ENCODE measurements around the gene LENG1.
"Not testable (repeated sequence)": the region's sequence is repeated elsewhere in the genome, so short reads cannot be mapped to it uniquely, and the experiment has no call there.

LENG1 gene

GRCh38 chr19:54159352-54160181 is at the start of gene LENG1:
Gene LENG1 (minus strand): TSS chr19:54159721. CDS start chr19:54159695, 26 bp downstream.
- H3K4me3 ChIP-seq: peak within 1 kb of the TSS; percentile 56 to 77 (median 70)
- H3K27ac ChIP-seq: peak within 1 kb of the TSS; percentile 76 to 99 (median 96)

DNA sequence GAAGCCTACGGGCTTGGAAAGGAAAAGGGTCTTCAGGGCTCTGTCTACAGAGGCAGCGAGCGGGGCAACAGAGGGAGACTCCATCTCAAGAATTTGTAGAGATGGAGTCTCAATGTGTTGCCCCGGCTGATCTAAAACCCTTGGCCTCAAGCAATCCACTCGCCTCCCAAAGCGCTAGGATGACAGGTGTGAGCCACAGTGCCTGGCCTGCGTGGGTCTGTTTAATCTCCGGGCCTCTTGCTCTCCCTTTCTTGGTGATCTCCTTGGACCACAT is 49.2 kb upstream of the LENG1 start:
- H3K27ac ChIP-seq: peak overlapping the region in 19 of 21 experiments; percentile 13 to 88 (median 62)
- no peak overlapping the region for H3K4me3 ChIP-seq

- peak overlapping the region; percentile 13 to 88 (median 63) for H3K27ac ChIP-seq
- H3K4me3 ChIP-seq: no peak overlapping the region
Observed at GRCh38 chr19:54207983-54208783, 48.7 kb upstream of the LENG1 start.

GRCh38 chr19:54207676-54207982 is 48.1 kb upstream of the LENG1 start:
- H3K4me3 ChIP-seq: no peak overlapping the region
- H3K27ac ChIP-seq: peak overlapping the region in 20 of 21 experiments; percentile 12 to 87 (median 62)

DNA sequence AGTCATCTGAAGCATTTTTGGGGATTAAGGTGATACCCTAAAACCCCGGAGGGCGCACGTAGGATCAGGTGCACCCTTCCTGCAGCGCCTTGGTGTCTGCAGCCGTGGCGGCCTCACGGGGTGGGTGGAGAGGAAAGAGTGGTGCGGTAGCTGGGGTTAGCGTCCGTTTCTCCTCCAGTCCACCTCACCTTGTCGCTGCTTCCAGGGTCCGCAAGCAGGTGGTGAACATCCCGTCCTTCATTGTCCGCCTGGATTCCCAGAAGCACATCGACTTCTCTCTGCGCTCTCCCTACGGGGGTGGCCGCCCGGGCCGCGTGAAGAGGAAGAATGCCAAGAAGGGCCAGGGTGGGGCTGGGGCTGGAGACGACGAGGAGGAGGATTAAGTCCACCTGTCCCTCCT is 47.7 kb upstream of the LENG1 start:
- Histone ChIP-seq H3K27ac (peak overlapping the region in 20 of 21 experiments; percentile 12 to 87 (median 62)), H3K4me3 (peak overlapping the region in 1 of 7 experiments; percentile 11)

DNA sequence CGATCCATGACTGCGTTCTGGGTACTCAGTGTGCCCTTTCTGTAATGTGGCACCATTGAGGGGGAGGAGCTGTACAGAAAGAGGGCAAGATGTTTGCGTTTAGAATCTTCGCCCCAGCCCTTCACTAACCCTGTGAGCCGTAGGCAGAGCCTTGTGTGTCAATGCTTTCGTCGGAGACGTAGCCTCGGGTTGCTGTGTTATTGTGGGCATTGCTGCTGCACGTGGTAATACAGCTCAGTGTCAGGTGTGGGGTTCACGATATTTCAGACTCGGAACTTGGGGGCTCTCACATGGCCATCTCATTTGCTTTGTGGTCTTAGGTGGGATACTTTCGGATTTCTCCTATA is 47.3 kb upstream of the LENG1 start:
- H3K27ac ChIP-seq: peak overlapping the region in 18 of 21 experiments; percentile 12 to 87 (median 61)
- H3K4me3 ChIP-seq: peak overlapping the region in 1 of 7 experiments; percentile 11

- Histone ChIP-seq H3K4me3 (peak overlapping the region in 1 of 7 experiments; percentile 11), H3K27ac (peak overlapping the region in 13 of 21 experiments; percentile 12 to 87 (median 70))
Observed at GRCh38 chr19:54206030-54206830, 46.7 kb upstream of the LENG1 start.

GRCh38 chr19:54204767-54205468 is 45.4 kb upstream of the LENG1 start:
- peak overlapping the region in 1 of 7 experiments; percentile 2 for H3K4me3 ChIP-seq
- H3K27ac ChIP-seq: peak overlapping the region in 1 of 21 experiments; percentile 46

GRCh38 chr19:54203151-54203611 is 43.7 kb upstream of the LENG1 start:
- peak overlapping the region in 2 of 21 experiments; percentile 14 to 18 for H3K27ac ChIP-seq
- H3K4me3 ChIP-seq: peak overlapping the region in 1 of 7 experiments; percentile 49

GRCh38 chr19:54201980-54202379 is 42.5 kb upstream of the LENG1 start:
- H3K4me3 ChIP-seq: peak overlapping the region in 6 of 7 experiments; percentile 49 to 72 (median 62)
- peak overlapping the region in 8 of 21 experiments; percentile 88 to 97 (median 92) for H3K27ac ChIP-seq

- H3K27ac ChIP-seq: peak overlapping the region; percentile 47 to 97 (median 90)
- H3K4me3 ChIP-seq: peak overlapping the region; percentile 49 to 72 (median 59)
Observed at GRCh38 chr19:54201172-54201701, 41.7 kb upstream of the LENG1 start.

DNA sequence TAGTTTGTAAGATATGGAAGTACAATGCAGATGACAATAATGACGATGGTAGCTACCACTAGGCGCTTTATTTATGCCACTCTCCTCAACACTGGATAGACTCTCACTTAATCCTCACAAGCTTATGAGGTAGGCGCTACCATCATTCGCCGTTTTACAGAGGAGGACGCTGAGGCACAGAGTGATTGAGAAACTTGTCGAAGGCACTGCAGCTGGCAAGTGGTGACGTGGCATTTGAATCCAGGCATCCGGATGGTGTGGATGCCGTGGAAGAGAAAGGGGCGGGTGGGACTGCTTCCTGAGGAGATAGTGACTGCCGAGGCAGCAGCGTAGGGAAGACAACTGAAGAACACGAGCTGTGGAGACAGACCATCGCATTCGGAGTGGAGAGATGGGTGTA is 39.9 kb upstream of the LENG1 start:
- Histone ChIP-seq H3K4me3 (no peak overlapping the region), H3K27ac (peak overlapping the region in 3 of 21 experiments; percentile 88 to 95 (median 94))

DNA sequence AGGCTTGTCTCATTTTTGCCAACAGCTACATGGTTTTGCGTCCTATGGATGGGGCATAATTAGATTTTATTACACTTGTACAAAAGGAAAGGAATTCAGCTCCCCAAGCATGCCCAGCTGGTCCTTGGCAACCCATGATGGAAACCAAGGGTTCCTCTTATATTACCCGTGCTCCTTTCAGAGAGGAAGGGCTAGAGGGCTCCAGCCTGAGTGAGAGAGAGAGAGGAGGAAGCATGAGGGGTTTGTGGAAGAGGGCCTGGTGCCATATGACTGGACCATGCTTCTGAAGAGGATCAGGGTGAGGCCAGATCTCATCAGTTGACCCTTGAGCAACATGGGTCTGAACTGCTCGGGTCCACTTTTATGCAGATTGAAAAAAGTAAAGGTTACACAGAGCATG is 37.6 kb upstream of the LENG1 start:
- Histone ChIP-seq H3K27ac (no peak overlapping the region), H3K4me3 (no peak overlapping the region)

DNA sequence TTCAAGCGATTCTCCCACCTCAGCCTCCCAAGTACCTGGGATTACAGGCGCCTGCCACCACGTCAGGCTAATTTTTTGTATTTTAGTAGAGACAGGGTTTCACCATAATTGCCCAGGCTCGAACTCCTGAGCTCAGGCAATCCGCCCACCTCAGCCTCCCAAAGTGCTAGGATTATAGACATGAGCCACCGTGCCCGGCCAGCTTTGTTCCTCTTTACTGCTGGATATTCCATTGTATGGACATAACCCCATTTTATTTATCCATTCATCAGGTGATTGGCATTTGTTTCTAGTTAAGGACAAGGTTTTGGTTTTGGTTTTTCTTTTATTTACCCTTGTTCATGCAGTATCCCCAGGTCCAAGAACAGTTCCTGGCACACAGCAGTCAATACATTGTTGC is 37.0 kb upstream of the LENG1 start:
- Histone ChIP-seq H3K4me3 (no peak overlapping the region), H3K27ac (no peak overlapping the region)

DNA sequence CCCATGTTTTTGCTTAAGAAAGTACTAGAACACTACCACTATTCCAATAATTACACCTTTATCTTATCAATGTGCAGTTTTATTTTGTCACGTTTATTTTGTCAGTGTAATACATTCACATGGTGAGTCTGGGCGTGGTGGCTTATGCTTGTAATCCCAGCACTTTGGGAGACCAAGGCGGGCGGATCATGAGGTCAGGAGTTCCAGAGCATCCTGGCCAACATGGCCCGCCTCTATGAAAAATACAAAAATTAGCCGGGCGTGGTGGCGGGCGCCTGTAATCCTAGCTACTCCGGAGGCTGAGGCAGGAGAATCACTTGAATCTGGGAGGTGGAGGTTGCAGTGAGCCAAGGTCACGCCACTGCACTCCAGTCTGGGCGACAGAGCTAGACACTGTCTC is 34.9 kb upstream of the LENG1 start:
- not testable (repeated sequence) for H3K27ac ChIP-seq, H3K4me3 ChIP-seq

DNA sequence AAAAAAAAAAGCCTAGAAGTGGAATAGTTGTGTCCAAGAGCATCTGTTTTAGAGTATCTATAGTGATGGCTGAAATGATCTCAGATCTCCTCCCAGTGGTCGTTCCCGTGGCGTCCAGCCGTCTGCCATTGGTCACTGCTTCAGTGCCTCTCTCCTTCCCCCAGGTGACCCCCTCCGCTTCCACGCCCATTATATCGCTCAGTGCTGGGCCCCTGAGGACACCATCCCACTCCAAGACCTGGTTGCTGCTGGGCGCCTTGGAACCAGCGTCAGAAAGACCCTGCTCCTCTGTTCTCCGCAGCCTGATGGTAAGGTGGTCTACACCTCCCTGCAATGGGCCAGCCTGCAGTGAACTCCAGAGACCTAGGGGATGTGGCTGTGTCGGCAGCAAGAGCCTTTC is 33.5 kb upstream of the LENG1 start:
- no peak overlapping the region for H3K27ac ChIP-seq
- no peak overlapping the region for H3K4me3 ChIP-seq

DNA sequence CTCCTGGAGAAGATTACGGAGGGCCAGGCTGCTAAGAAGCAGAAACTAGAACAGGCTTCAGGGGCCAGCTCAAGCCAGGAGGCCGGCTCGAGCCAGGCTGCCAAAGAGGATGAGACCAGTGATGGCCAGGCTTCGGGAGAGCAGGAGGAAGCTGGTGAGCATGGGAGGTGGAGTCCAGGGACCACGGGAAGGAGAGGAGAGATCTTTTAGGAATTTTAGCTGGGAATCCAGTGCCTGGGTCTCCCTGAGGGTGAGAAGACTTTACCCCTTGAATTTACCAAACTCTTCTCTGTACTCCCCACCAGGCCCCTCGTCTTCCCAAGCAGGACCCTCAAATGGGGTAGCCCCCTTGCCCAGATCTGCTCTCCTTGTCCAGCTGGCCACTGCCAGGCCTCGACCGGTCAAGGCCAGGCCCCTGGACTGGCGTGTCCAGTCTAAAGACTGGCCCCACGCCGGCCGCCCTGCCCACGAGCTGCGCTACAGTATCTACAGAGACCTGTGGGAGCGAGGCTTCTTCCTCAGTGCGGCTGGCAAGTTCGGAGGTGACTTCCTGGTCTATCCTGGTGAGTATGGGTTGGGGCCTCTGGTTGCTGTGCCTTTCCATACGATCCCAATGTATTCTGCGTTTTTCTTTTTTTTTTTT is 32.4 kb upstream of the LENG1 start:
- H3K4me3 ChIP-seq: peak overlapping the region; percentile 76 to 97 (median 86)
- peak overlapping the region; percentile 3 to 100 (median 96) for H3K27ac ChIP-seq

GRCh38 chr19:54191011-54191810 is 31.7 kb upstream of the LENG1 start, which contains the start of gene TSEN34:
Gene TSEN34 (plus strand): TSS chr19:54191308. CDS start chr19:54191365, 57 bp downstream.
- H3K27ac ChIP-seq: peak within 1 kb of the TSS; percentile 76 to 100 (median 96)
- H3K4me3 ChIP-seq: peak within 1 kb of the TSS; percentile 76 to 97 (median 86)

All from skin epidermis (tissue), 12 donors.